Measurements from ENCODE around the gene ITSN1.
"Not testable (repeated sequence)": the region's sequence is repeated elsewhere in the genome, so short reads cannot be mapped to it uniquely, and the experiment has no call there.

The ITSN1 gene

GRCh38 chr21:33867868-33868267, 225.6 kb downstream of the ITSN1 start:
- DNase-seq: not testable (repeated sequence)

GRCh38 chr21:33869873-33870272, 227.6 kb downstream of the ITSN1 start:
- no peak for DNase-seq

- no peak for DNase-seq
These were observed 228.5 kb downstream of the ITSN1 start for GRCh38 chr21:33870768-33871167.

GRCh38 chr21:33871171-33871570, 228.9 kb downstream of the ITSN1 start:
- DNase-seq: no peak

GRCh38 chr21:33872881-33873515, 230.7 kb downstream of the ITSN1 start:
- DNase-seq: no peak

GRCh38 chr21:33874161-33874560, 231.9 kb downstream of the ITSN1 start:
- no peak for DNase-seq

- no peak for DNase-seq
These were observed 232.9 kb downstream of the ITSN1 start for GRCh38 chr21:33875026-33875695.

- DNase-seq: no peak
These were observed 236.5 kb downstream of the ITSN1 start for GRCh38 chr21:33878824-33879223.

GRCh38 chr21:33880626-33881025, 238.3 kb downstream of the ITSN1 start:
- no peak for DNase-seq

GRCh38 chr21:33881689-33882440, 239.6 kb downstream of the ITSN1 start:
- DNase-seq: no peak

GRCh38 chr21:33883118-33883517, 240.8 kb downstream of the ITSN1 start:
- no peak for DNase-seq

GRCh38 chr21:33884376-33885171, 242.3 kb downstream of the ITSN1 start:
- DNase-seq: no peak

- no peak for DNase-seq
These were observed 242.8 kb downstream of the ITSN1 start for GRCh38 chr21:33885172-33885514.

- DNase-seq: no peak
These were observed 244.0 kb downstream of the ITSN1 start for GRCh38 chr21:33886321-33886720.

- DNase-seq: no peak
These were observed 247.9 kb downstream of the ITSN1 start for GRCh38 chr21:33890187-33890586.

GRCh38 chr21:33892853-33893252, 250.6 kb downstream of the ITSN1 start:
- no peak for DNase-seq

- DNase-seq: no peak
These were observed 251.6 kb downstream of the ITSN1 start for GRCh38 chr21:33893917-33894316.

- DNase-seq: peak; percentile 59 to 65
These were observed 252.5 kb downstream of the ITSN1 start for GRCh38 chr21:33894736-33895288.

- DNase-seq: no peak
These were observed 253.1 kb downstream of the ITSN1 start for GRCh38 chr21:33895356-33895755.

- no peak for DNase-seq
These were observed 254.4 kb downstream of the ITSN1 start for GRCh38 chr21:33896691-33897090.

GRCh38 chr21:33897098-33897497, 254.8 kb downstream of the ITSN1 start:
- DNase-seq: no peak

- DNase-seq: no peak
These were observed 255.4 kb downstream of the ITSN1 start for GRCh38 chr21:33897739-33898138.

- no peak for DNase-seq
These were observed 256.3 kb downstream of the ITSN1 start for GRCh38 chr21:33898586-33898985.

Measured in activated CD4-positive, alpha-beta T cell treated with anti-CD3 and anti-CD28 coated beads for 4 hours (primary cell).